Ovary (tissue), 3 donors: ENCODE measurements around the gene CSH1.

Source experiments
- EP300 ChIP-seq: sonication (generic); formaldehyde crosslinking; IDR thresholded peaks from one replicate; pipeline ENCODE4 v1.6.1; 2017; ENCODE audit warnings: antibody characterized with exemption
- POLR2A ChIP-seq: fragments of 450-650 bp; IDR thresholded peaks from one replicate; pipeline ENCODE4 v1.6.1; 2017; ENCODE audit warnings: antibody characterized with exemption, mild to moderate bottlenecking, moderate library complexity
- TF ChIP-seq, protein P1 (sequence below), 3 donors: fragments of 450-650 bp in 2 of 3; fragments of 200-600 bp in 1 of 3; IDR thresholded peaks; one replicate each; pipeline versions ENCODE4 v1.5.1 to v1.8.0; 2016 to 2022; ENCODE audit warnings: antibody characterized with exemption in 3 of 3, mild to moderate bottlenecking in 1 of 3
- donor health status: DM: no; HTN: no; CAD: no.

DNA sequence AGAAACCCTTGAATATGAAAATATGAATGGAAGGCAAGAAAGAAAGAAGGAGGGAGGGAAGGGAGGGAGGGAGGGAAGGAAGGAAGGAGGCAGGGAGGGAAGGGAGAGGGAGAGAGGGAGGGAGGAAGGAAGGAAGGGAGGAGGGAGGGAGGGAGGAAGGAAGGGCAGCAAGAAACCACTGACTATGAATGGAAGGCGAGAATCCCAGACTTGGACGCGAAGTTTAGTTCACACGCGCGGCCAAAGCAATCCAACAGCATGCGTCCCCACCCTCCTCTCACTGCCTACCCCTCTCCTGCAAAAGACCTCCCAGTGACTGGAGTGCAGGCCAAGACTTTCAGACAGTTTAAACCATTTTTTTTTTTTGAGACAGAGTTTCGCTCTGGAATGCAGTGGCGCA lies 46.0 kb downstream of the CSH1 start:
- TF ChIP-seq, protein P1, sequence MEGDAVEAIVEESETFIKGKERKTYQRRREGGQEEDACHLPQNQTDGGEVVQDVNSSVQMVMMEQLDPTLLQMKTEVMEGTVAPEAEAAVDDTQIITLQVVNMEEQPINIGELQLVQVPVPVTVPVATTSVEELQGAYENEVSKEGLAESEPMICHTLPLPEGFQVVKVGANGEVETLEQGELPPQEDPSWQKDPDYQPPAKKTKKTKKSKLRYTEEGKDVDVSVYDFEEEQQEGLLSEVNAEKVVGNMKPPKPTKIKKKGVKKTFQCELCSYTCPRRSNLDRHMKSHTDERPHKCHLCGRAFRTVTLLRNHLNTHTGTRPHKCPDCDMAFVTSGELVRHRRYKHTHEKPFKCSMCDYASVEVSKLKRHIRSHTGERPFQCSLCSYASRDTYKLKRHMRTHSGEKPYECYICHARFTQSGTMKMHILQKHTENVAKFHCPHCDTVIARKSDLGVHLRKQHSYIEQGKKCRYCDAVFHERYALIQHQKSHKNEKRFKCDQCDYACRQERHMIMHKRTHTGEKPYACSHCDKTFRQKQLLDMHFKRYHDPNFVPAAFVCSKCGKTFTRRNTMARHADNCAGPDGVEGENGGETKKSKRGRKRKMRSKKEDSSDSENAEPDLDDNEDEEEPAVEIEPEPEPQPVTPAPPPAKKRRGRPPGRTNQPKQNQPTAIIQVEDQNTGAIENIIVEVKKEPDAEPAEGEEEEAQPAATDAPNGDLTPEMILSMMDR (IDR thresholded peaks at IDR 0.05): no peak
- TF ChIP-seq EP300 (no peak), POLR2A (no peak)
